Measurements from ENCODE around the gene RIN2.
"Not testable (repeated sequence)": the region's sequence is repeated elsewhere in the genome, so short reads cannot be mapped to it uniquely, and the experiment has no call there.

Gene RIN2

DNA sequence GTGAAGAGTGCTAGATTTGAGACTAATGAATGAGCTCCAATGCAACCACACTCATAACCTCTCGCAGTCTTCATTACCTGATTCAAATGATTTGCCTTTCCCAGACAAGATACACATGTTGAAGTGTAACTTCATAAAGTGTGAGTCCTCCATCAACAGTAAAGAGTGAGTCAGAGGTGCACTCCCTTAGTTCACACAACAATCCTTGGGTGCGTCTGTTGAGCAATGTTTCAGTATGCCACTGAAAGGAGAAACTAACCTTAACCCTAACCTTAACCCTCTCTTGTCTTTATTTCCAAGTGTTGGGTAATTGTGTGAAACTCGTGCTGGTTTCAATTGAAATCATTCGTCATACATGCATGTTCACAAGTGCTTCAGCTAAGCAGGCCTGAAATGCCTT lies 21.0 kb upstream of the RIN2 start:
- DNase-seq (ENCODE audit: low read depth, low spot score) = peak; percentile 10

- no peak for DNase-seq (ENCODE audit: low read depth, low spot score)
Observed at GRCh38 chr20:19738951-19739350, 19.1 kb upstream of the RIN2 start.

GRCh38 chr20:19739351-19739750 lies 18.7 kb upstream of the RIN2 start:
- no peak for DNase-seq (ENCODE audit: low read depth, low spot score)

DNA sequence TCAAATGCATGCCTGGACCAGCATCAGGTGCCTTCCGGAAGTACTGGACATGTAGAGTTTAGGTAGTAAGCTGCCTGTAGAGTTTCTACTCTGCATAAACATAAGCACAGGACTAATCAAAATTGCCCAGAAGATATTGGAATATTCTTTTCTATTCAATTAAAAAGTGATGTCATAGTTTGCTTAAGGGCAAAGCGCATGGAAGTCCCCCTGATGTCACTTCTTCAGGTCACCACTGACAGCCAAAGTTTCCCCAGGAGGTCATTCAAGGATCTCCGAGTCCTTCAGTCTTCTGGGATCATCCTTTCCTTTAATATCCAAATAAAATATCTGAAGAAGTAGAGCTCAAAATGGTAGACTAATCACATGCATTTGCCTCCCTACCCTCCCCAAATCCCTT lies 17.5 kb upstream of the RIN2 start:
- DNase-seq (ENCODE audit: low read depth, low spot score) = no peak

DNA sequence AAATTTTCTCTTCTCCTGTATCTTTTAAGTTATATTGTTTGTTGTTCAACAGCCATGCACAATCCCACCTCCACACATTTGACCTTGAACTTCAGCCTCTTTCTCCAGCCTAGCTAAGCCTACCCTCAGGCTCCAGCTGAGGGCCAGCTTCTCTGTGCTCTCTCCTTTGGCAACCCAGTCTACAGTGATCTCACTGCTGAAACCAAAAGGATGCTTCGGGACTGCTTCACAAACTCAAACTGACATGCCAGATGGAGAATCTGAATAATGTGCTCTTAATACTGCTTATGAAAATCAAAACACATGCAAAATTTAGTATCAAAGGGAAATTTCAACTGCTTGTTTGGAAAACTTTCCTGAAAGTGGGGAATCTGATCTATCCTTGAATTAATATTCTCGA lies 16.1 kb upstream of the RIN2 start:
- DNase-seq (ENCODE audit: low read depth, low spot score) = no peak

DNA sequence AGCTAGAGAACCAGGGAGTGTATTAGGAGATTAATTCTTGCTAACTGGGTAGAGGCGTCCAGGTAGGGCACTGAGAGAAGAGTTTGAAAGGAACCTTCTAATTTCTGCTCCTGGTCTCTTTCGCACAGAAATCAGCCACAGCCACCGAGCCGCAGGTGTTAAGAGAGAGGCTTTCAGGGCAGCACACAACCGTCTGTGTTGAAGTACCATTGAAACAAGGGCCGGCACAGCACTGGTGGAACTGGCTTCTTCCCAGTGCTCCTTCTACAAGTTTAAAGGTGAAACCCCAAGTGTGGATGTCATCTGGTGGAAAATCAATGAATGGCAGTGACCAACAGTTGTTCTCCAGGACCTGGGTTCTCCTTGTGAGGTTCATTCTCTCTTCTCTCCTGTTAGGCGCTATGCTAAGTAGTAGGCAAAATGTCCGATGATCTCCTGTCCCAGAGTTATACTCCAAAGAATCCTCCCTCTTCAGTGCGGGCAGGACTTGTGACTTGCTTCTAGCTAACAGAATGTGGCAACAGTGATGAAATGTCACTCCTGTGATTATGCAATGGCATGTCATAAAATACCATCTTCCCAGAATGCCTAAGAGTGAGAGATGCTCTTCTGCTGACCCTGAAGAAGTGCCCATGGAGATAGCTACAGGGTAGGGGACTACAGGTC lies 15.0 kb upstream of the RIN2 start:
- no peak for DNase-seq (ENCODE audit: low read depth, low spot score)

DNA sequence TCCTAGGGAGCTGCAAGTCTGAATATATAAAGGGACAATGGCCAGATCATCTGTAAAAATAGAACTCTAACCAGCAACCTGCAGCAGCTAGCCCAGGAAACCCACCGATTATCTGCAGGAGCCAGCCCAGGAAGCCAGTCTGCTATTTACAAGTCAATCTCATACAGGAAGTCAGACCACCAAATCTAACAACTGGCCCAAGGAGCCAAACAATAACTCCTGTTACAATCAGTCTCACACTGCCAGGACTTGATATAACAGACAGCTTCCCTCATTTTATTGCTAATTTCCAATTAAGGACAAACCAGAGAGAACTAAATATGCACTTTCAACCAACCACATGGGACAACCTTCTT lies 14.4 kb upstream of the RIN2 start:
- no peak for DNase-seq (ENCODE audit: low read depth, low spot score)

- DNase-seq (ENCODE audit: low read depth, low spot score) = no peak
Observed at GRCh38 chr20:19745106-19745505, 13.0 kb upstream of the RIN2 start.

GRCh38 chr20:19745584-19745983 lies 12.5 kb upstream of the RIN2 start:
- no peak for DNase-seq (ENCODE audit: low read depth, low spot score)

- no peak for DNase-seq (ENCODE audit: low read depth, low spot score)
Observed at GRCh38 chr20:19746396-19746795, 11.7 kb upstream of the RIN2 start.

DNA sequence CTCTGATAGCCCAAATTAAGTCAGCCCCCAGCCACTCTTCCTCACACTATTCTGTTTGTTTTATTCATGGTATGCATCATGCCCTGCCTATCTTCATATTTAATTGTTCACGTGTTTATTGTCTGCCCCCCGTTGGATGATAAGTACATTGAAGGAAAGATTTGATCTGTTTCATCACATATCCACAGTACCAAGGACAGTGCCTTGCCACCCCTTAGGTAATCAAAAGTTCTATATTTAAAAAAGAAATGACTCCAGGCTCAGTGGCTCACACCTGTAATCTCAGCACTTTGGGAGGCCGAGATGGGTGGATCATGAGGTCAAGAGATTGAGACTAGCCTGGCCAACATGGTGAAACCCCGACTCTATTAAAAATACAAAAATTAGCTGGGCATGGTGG lies 10.2 kb upstream of the RIN2 start:
- no peak for DNase-seq (ENCODE audit: low read depth, low spot score)

GRCh38 chr20:19748681-19749080 lies 9.4 kb upstream of the RIN2 start:
- DNase-seq (ENCODE audit: low read depth, low spot score) = no peak

GRCh38 chr20:19749618-19750071 lies 8.4 kb upstream of the RIN2 start:
- DNase-seq (ENCODE audit: low read depth, low spot score) = no peak

DNA sequence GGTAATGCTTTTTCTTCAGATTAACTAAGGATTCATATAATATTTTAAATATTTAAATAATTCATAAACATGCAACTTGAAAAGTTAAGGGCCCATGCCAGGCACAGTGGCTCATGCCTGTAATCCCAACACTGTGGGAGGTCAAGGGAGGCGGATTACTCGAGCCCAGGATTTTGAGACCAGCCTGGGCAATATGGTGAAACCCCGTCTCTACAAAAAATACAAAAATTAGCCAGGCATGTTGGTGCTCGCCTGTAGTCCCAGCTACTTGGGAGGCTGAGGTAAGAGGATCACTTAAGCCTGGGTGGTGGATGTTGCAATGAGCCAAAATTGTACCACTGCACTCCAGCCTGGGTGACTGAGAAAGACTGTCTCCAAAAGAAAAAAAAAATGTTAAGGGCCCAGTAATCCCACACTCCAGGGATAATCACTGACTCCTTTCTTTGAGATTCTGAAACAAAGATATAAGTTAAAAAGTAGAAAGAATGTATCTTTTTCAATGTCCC lies 7.9 kb upstream of the RIN2 start:
- DNase-seq (ENCODE audit: low read depth, low spot score) = no peak

GRCh38 chr20:19750907-19751636 lies 7.0 kb upstream of the RIN2 start:
- DNase-seq (ENCODE audit: low read depth, low spot score) = no peak

- not testable (repeated sequence) for DNase-seq (ENCODE audit: low read depth, low spot score)
Observed at GRCh38 chr20:19754201-19754600, 3.9 kb upstream of the RIN2 start.

GRCh38 chr20:19756761-19757486 lies 1.1 kb upstream of the RIN2 start:
- no peak for DNase-seq (ENCODE audit: low read depth, low spot score)

GRCh38 chr20:19757487-19758132 lies 448 bp upstream of the RIN2 start:
- peak; percentile 88 for DNase-seq (ENCODE audit: low read depth, low spot score)

DNA sequence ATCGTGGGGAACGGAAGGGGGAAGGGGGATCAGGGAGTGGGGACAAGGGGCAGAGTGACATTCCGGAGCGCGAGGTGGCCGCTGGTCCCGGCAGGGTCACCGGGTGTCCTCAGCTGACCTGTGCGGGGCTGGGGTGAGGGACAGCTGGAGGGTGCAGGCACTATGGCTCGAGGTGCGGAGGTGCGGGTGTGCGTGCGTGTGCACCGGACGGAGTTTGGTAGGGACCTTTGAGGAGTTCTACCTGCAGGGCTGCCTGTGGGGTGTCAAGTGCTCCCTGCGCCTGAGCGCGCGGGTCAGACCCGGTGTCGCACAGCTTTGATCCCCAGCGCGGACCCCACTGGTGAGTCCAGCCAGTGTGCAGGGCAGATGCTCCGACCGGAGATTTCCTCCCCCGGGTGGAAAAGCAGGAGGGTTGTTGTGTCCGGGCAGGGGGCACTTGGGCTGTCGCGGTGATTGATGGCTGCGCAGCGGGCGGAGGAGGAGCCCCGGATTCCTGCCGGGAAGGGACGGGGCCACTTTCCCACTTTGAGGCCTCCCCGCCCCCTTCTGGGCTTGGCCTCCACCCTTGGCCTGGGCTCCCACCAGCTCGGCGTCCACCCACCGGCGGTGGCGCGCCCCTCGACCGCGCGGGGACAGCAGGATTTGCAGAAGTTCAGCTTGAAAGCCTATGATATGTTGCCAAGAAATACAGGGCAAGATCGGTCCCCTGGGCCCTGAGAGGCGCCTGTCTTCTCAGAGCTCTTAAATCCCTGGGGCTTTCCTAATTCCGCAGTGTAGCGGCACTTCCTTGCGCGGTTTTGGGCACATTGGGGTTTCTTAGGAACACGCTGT lies 658 bp downstream of the RIN2 start:
- peak; percentile 62 for DNase-seq (ENCODE audit: low read depth, low spot score)

DNA sequence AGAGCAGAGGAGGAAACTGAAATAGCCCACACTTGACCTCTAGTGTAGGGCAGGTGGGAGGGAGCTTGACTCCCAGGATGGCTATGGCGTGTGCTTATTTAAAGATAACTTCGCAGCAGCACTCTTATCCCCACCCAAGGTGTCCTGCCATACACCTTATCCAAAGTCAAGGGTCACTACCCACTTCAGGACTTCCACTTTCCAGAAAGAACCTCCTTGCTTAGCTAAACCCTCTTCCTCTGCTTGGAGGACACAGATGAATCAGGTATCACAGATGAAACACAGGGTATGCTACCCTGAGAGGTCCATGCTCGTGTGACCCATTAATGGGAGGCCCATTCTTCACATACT lies 2.3 kb downstream of the RIN2 start:
- DNase-seq (ENCODE audit: low read depth, low spot score) = no peak

- DNase-seq (ENCODE audit: low read depth, low spot score) = no peak
Observed at GRCh38 chr20:19761326-19761725, 3.3 kb downstream of the RIN2 start.

All from smooth muscle cell of the brain vasculature (primary cell).